NCI-H526 (cell line): ENCODE measurements around the gene MAP4K4.

ENCODE experiments used
- DNase-seq, 2 experiments: peaks; one replicate each; lab custom pipeline; 2025; lab: John Stamatoyannopoulos, UW

MAP4K4 gene

DNA sequence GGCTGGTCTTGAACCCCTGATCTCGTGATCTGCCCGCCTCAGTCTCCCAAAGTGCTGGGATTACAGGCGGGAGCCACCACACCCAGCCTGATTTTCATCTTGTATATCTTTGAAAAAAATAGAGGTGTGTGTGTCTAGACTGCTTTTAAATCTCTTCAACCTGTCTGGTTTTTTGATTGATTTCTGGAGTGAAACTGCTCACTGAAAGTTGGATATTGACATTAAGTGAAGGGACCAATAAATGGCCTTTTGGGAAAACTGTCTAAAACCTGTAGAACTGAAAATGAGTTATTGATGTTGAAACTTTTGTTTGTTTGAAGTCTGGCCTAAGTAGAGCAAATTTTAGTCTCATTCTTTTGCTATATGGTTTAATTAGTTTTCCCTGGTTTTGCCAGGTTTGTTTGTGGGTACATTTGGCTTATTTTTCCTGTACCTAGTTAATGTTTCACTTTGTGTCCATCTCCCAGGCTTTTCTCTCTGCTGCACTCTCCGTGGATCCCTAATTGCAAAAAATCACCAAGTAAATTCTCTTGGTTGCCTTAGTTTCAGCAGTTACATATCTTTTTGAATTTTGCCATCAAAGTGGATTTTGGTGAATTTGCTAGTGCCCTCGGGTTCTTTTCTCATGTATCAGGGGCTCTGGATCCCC is 144.3 kb downstream of the MAP4K4 start:
- DNase-seq: no peak

DNA sequence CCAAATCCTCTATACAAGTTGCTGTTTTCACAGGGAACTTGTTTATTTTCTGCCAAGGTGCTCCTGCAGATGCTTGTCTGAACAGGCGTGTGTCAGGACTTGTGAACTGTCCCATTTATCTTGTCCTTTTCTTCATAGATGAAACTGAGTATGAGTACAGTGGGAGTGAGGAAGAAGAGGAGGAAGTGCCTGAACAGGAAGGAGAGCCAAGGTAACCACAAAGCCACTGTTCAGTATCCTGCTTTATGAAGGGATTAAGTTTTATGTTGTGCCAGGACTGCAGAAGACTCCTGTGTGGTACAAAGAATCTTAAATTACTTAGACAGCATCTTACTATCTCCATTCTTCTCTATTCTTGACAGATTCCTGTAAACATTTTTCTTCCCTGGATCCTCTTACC is 145.0 kb downstream of the MAP4K4 start:
- no peak for DNase-seq

DNA sequence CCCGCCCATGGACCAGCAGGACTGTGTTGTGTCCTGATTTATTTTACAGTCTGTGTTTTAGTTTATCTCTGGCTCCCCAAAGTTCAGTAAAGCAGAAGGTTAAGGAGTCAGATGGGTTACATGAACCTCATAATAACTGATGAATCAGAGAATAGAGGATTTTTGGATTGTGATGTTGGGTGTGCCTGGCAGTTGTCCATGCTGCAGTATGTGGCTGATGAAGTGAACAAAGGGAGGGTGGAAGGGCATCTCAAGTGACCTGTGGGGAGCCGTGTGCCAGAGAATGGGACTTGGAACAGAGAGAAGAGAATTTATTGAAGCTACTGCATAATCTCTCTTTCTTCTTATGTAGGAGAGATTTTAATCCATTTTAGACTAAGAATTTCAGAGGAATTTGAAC is 145.5 kb downstream of the MAP4K4 start:
- no peak for DNase-seq

DNA sequence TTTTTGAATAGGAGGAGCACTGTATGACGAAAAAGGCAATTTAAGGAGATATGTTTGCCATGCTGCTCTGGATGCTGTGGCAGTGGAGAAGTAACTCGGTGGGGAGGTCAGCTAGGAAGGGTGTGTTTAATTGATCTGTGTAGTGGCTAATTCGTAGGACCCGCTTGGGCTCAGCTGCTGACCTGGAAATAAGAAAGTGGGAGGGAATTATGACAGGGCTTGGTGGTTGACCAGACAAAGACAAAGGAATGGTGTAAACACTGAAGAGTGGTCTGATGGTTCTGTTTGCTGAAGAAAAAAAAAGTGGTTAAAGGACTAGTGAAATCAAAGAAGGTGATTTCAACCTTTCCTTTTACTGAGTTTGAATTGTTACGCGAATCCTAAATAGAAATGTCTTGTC is 146.0 kb downstream of the MAP4K4 start:
- no peak for DNase-seq

DNA sequence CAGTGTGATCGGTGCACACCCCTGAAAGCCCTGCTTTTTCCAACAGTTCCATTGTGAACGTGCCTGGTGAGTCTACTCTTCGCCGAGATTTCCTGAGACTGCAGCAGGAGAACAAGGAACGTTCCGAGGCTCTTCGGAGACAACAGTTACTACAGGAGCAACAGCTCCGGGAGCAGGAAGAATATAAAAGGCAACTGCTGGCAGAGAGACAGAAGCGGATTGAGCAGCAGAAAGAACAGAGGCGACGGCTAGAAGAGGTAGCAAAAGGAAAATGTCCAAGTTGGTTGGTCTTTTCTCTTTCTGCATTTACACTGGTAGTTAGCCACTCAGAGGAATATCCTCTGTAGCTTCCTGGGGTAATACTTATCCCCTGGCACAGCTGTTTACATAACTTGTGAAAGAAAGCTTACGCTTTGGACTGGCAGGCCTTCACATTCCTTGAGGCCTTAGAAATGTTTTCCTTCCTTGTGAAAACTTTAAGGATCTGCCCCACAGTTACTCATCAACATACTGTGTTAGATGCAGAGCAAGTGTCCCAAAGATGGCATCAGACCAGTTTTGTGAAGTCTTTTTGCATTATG is 146.6 kb downstream of the MAP4K4 start:
- DNase-seq: no peak

DNA sequence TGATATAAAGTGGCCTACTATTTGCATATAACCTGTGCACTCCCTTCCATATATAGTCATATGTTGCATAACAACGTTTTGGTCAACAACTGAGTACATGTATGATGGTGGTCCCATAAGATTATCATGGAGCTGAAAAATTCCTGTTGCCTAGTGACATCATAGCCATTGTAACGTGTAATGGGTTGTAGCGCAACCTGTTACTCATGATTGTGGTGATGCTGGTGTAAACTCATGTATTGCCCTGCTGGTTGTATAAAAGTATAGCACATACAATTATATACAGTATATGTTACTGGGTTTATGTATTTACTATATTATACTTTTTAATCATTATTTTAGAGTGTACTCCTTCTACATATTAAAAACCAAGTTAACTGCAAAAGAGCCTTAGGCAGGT is 149.5 kb downstream of the MAP4K4 start:
- DNase-seq: no peak

DNA sequence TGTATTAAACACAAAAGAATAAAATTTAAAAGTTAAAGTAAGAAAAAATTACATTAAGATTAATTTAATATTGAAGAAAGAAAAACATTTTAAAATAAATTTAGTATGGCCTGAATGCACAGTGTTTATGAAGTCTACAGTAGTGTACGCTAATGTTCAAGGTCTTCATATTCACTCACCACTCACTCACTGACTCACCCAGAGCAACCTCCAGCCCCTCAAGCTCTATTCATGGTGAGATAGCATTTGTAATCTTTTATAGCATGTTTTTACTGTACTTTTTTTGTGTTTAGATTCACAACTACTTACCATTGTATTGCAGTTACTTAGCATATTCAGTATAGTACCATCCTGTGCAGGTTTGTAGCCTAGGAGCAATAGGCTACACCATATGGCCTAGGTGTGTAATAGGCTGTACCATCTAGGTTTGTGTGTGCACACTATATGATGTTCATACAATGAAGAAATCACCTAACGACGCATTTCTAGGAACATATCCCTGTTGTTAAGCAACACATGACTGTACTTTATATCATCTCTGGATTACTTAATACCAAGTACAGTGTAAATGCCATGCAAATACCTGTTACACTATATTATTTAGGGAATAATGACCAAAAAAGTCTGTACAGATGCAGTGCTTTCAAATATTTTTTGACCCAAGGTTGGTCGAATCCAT is 150.3 kb downstream of the MAP4K4 start:
- no peak for DNase-seq

DNA sequence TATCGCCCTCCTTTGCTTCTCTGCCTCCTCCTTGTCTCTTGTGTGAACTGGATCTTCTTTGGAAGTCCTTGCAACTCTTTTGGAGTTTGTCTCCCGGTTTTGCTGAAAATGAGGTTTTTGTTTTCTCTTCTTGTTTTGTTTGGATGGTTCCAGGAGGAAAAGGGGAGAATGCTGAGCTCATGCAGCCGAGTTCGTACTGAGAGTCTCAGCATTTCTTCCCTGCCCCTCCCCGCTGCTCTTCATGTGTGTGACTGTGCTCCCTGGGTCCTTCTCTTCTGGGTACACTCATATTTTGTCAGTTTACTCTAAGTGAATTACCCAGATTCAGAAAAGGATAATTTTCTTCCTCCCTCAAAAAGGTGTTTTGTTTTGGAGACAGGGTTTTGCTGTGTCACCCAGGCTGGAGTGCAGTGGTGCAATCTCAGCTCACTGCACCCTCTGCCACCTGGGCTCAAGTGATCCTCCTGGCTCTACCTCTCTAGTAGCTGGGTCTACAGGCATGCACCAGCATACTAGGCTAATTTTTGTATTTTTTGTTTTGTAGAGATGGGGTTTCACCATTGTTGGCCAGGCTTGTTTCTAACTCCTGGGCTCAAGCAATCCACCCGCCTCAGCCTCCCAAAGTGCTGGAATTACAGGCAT is 151.4 kb downstream of the MAP4K4 start:
- no peak for DNase-seq

DNA sequence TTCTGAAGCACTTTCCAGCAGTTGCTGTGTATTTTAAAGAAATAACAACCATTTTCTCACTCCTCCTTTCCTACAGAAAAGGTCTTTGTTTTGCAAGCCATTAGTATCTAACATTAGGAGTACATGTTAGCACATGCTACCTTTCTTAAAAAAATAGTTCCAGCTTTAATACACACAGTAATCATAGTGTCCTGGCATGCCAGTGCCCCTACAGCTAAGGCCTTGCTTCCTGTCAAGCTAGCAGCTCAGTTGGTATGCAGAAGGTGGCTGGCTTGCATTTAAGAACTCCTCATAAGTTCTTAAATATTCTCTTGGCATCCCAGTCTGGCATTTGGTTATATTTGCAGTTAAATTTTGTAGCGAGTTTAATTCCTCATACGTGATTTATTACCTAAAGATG is 152.9 kb downstream of the MAP4K4 start:
- DNase-seq: no peak

DNA sequence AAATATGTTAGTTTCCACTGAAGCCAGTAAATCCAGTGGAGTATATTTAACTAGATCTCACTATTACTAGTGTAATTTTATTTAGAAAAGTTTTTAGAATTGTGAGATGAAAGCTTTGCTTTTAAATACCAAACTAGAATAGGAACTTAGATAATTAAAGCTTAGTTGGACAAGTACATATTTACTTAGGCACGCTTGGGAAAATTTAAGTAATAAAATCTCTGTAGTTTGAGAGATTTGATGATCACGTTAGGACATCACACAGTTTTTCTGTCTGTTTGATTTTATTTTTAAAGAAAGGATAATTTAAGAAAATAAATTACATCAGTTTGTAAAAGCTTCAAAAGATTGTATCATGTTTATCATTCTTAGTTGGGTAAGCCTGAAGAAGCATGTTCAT is 153.5 kb downstream of the MAP4K4 start:
- DNase-seq: no peak

DNA sequence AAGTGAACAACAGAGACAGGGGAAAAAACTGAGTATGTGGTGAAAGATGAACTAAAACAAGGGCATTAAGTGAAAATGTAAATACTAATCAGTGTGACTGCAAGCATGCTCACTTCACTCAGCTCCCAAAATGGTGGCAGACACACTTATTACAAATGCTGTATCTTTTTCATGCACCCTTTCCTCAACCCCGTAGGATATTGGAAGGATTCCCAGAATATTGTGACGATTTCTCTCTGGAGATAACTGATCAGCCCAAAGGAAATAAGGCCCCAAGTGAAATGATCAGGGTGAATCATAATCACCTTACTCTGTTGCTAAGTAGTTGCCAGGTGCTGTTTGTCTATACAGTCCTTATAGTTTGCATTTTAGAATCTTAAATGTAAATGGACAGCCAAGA is 155.3 kb downstream of the MAP4K4 start:
- DNase-seq: no peak

DNA sequence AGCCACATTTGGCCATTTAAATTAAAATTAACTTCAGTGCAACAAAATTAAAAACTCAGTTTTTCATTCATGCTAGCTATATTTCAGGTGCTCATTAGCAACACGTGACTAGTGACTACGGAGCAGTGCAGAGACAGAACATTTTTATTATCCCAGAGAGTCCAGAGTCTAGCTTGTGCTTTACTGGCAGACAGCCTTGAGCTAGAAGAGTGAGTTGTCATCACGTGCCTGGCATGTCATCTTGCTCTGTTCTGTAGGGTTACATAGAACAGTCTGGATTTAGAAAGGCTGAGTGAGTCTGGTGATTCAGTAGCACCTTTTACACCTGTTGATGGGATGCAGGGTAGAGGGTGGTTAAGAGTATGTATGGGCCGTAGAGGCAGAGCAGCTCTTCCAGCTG is 157.4 kb downstream of the MAP4K4 start:
- DNase-seq: no peak

DNA sequence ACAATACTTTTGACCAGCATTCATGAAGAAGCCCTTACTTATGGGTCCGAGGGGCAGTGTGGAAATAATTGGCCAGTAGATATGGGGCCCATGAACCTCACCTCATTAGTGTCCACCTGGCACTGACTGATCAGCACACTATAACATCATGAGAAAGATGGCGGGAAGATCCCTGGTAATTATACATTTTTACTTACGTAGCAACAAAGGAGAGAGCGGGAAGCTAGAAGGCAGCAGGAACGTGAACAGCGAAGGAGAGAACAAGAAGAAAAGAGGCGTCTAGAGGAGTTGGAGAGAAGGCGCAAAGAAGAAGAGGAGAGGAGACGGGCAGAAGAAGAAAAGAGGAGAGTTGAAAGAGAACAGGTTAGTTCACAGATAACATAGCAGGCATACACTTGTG is 158.3 kb downstream of the MAP4K4 start:
- DNase-seq: no peak

DNA sequence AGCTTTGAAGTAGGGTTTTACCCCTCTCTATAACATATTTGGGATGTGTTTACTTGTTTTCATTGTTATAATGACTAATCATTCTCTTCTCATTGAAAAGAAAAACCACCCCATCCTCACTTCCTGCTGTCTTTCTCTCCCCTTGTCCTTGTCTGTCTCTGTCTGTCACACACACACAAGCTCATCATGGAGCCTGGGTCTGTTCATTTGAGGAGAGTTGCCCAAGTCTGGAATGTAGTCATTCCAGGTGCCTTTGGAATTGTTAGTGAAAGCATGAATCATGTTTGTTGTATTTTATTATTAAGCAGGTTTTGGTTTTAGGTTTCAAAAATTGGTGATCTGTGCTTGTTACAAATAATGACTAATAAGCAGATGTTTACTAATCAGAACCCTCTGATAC is 160.7 kb downstream of the MAP4K4 start:
- no peak for DNase-seq

DNA sequence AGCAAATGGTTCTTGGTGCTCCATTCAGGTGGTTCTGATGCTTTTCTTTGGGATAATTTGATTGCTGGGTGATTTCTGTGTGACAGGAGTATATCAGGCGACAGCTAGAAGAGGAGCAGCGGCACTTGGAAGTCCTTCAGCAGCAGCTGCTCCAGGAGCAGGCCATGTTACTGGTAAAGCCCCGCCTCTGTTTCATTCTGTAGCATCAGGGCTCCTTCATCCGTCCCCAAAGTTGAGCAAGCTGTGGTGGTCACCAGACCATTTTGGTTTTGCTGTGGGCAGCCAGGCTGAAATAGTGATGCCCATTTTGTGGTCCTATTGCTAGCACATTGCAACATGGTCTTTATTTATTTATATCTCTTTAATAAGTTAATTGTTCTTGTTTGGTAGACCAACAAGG is 161.4 kb downstream of the MAP4K4 start:
- DNase-seq: no peak

DNA sequence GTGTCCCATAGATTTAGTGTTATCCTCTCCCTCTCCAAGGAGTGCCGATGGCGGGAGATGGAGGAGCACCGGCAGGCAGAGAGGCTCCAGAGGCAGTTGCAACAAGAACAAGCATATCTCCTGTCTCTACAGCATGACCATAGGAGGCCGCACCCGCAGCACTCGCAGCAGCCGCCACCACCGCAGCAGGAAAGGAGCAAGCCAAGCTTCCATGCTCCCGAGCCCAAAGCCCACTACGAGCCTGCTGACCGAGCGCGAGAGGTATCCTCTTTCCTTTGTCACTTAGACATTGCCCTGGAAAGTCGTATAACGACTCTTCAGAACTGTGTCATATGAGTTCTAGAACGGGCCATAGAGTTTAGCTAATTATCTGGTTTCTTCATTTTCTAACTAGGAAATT is 162.1 kb downstream of the MAP4K4 start:
- no peak for DNase-seq

DNA sequence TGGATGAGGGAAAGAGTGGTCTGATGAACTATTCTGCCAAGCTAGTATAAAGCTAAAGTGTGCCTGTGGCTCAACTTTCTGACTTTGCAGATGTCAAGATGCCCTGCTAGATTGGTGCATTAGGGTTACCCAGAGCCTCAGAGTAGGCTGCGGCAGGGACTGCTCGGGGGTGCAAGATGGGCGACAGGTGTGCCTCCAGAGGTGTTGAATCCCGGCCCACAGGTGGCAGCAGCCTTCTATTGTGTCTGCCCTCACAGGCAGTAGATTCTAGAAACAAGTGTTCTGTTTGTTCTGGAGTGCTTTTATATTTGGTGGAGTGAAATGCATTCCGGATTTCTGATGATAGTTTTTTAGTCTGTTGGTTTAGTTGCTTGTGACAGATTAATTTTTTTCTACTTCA is 162.7 kb downstream of the MAP4K4 start:
- DNase-seq: no peak

DNA sequence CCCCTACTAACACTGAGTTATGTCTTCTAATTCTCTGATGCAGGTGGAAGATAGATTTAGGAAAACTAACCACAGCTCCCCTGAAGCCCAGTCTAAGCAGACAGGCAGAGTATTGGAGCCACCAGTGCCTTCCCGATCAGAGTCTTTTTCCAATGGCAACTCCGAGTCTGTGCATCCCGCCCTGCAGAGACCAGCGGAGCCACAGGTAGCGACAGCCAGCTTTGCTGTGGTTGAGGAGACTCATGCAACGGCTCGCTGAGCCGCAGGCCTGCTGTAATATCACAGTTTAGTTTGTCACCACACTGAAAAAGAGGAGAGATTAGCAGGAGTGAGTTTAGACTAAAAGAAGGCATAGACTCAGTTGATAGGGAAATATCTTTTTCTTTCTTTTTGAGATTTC is 163.3 kb downstream of the MAP4K4 start:
- DNase-seq: no peak

DNA sequence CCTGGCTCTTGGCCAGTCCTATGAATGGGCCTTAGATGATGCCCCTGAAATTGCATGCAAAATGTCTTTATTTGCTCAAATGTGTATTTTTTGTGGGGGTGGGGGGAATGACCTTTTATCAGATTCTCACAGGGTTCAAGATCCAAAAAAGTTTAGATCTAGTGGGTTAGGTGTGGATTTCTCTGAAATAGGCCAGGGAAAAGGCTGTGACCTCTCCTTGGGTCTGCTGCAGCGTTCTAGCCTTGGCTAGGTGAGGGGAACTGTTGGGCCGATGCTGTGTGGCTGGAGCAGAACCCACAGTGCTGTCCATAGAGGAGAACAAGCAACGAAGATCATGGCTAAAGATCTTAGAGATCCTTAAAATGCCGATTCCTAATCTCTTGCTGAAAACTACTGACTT is 163.9 kb downstream of the MAP4K4 start:
- DNase-seq: no peak

DNA sequence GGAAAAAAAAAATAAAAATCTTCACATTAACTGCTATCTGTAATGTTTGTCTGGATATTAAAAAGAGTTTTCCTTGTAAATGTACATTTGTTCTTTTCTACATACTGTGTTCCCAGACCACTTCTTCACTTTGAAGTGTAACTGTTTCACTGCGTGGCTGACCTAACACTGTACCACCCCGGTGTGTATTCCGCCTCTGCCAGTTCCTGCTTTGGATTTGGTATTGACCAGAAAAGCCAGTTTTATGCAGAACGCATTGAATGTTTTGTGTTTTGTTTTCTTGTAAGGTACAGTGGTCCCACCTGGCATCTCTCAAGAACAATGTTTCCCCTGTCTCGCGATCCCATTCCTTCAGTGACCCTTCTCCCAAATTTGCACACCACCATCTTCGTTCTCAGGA is 166.0 kb downstream of the MAP4K4 start:
- no peak for DNase-seq

DNA sequence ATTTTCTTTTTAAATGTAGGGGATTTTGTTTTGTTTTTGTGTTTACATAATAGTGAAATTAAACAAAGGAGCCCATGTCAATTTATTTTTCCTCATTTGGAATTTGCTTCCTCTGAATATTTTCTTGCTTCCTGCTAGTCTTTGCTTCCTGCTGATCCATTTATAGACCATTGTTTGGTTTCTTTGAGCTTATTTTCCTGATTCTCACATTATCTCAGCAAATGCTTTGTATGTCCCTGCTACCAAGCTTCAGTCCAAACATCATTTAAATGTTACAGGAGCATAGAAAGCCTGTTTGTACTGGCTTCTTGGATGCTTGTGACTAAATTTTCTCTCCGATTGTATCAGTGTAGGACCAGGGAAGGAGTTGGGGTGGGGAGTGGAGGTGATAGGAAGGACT is 166.9 kb downstream of the MAP4K4 start:
- no peak for DNase-seq

DNA sequence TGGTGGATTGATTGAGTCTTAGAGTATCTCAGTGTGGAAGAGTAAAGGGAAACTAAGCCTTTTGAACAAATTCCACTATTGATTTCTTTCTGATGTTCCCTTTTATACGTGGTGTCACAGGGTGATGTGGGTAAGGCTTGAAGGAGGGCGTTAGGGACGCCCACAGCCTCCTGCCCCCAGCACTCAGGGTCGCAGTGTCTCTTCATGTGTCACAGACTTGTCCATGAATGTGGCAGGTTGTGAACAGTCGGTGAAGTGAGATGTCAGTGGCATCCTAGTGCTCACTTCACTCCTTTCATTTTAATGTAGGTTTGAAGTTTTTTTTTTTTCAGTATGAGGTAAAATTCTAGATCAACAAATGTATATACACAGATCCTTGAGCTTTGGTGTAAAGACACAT is 171.0 kb downstream of the MAP4K4 start:
- DNase-seq: no peak

DNA sequence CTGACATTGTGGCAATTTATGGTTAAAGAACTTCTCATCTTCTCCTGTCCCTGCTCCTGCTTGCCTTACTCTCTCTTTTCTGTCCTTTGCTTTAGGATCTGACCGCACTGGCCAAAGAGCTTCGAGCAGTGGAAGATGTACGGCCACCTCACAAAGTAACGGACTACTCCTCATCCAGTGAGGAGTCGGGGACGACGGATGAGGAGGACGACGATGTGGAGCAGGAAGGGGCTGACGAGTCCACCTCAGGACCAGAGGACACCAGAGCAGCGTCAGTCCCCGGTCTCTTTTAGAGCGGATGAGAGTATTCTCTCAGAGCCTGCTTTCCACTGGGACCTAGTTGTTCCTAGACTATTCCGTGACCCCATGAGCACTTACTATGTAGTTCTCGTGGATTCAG is 172.0 kb downstream of the MAP4K4 start:
- no peak for DNase-seq
